Keratinocyte (primary cell): Measurements from ENCODE around the gene ETV7. TPM values are rescaled to one million over a fixed set of nuclear protein-coding genes. Genes with fewer than 3 reads are reported as not detected.

ENCODE experiments used
- DNase-seq: peaks from one replicate; pipeline ENCODE4 v3.0.0-alpha.2; 2011; ENCODE audit warnings: low read depth, missing footprints, low spot score
- FAIRE-seq: peaks from 2 replicates; lab custom pipeline; 2011; peaks lifted over from hg19 to GRCh38; lab: Jason Lieb, UNC
- H2AFZ ChIP-seq: 2 replicates; pipeline ENCODE4 v1.6.0; 2012; ENCODE audit warnings: low read length, control low read depth, inconsistent platforms; ENCODE audit not compliant: control insufficient read depth
- H3K27ac ChIP-seq: 2 replicates; pipeline ENCODE4 v1.5.1; 2011; ENCODE audit warnings: low read length; ENCODE audit not compliant: control insufficient read depth, insufficient read depth
- H3K27me3 ChIP-seq: 3 replicates; pipeline ENCODE4 v1.6.0; 2011; ENCODE audit warnings: low read length; ENCODE audit not compliant: control insufficient read depth, insufficient read depth; ENCODE audit errors: extremely low read depth
- H3K36me3 ChIP-seq, 2 experiments: 2 replicates in 1 of 2; 3 replicates in 1 of 2; pipeline ENCODE4 v1.5.1; 2011; ENCODE audit warnings: low read length in 2 of 2, mild to moderate bottlenecking in 1 of 2; ENCODE audit not compliant: control insufficient read depth in 2 of 2, insufficient read depth in 2 of 2; ENCODE audit errors: extremely low read depth in 1 of 2
- H3K4me1 ChIP-seq: 3 replicates; pipeline ENCODE4 v1.5.1; 2011; ENCODE audit warnings: low read length; ENCODE audit not compliant: control insufficient read depth, insufficient read depth; ENCODE audit errors: extremely low read depth
- H3K4me2 ChIP-seq: 3 replicates; pipeline ENCODE4 v1.6.0; 2011; ENCODE audit warnings: low read depth, low read length; ENCODE audit not compliant: control insufficient read depth, insufficient read depth; ENCODE audit errors: extremely low read depth
- H3K4me3 ChIP-seq, 3 experiments: fragments of 200-600 bp in 1 of 3; sonication (generic) in 1 of 3; 2 replicates in 2 of 3; 3 replicates in 1 of 3; pipeline ENCODE4 v1.5.1; 2011 to 2016; ENCODE audit warnings: low read length in 3 of 3, mild to moderate bottlenecking in 3 of 3, control low read depth in 2 of 3, inconsistent platforms in 1 of 3, low read depth in 1 of 3, mixed read lengths in 1 of 3, mixed run types in 1 of 3, moderate library complexity in 1 of 3; ENCODE audit not compliant: control insufficient read depth in 2 of 3, insufficient read depth in 2 of 3; ENCODE audit errors: extremely low read depth in 1 of 3
- H3K79me2 ChIP-seq: 2 replicates; pipeline ENCODE4 v1.6.0; 2012; ENCODE audit warnings: low read length; ENCODE audit not compliant: control insufficient read depth, insufficient read depth
- H3K9ac ChIP-seq: 3 replicates; pipeline ENCODE4 v1.6.0; 2011; ENCODE audit warnings: low read length; ENCODE audit not compliant: control insufficient read depth, insufficient read depth; ENCODE audit errors: extremely low read depth
- H3K9me1 ChIP-seq: 3 replicates; pipeline ENCODE4 v1.6.0; 2011; ENCODE audit warnings: low read length; ENCODE audit not compliant: control insufficient read depth, insufficient read depth; ENCODE audit errors: extremely low read depth
- H3K9me3 ChIP-seq: 2 replicates; pipeline ENCODE4 v1.5.1; 2012; ENCODE audit warnings: low read depth, low read length; ENCODE audit not compliant: control insufficient read depth
- H4K20me1 ChIP-seq: 3 replicates; pipeline ENCODE4 v1.6.0; 2011; ENCODE audit warnings: low read length; ENCODE audit not compliant: control insufficient read depth, insufficient read depth; ENCODE audit errors: extremely low read depth
- EZH2 ChIP-seq: IDR thresholded peaks from one replicate; pipeline ENCODE4 v1.6.1; 2012; ENCODE audit warnings: inconsistent platforms, mild to moderate bottlenecking, low read length, moderate library complexity
- dilution Hi-C: fragments of 300-500 bp; cut with MboI; formaldehyde crosslinking; loops from one replicate; pipeline ENCODE4 v1.7.0; 2020; ENCODE audit warnings: low sequenced_read_pairs; ENCODE audit not compliant: extremely low pct_ligation_motif_present
- polyA plus RNA-seq, 5 experiments: library from polyadenylated mRNA; depleted of rRNA in 3 of 5; stranded (reverse) in 3 of 5; stranded (forward) in 1 of 5; unstranded in 1 of 5; fragments of >200 nt; gene quantifications; 1 replicate in 1 of 5; 2 replicates in 3 of 5; 3 replicates in 1 of 5; pipeline versions ENCODE4 v1.2.1 to v1.2.3, GENCODE V29; 2011 to 2012; ENCODE audit warnings: missing spikeins in 2 of 5, low read depth in 1 of 5, low replicate concordance in 1 of 5
- TF ChIP-seq, protein P1 (sequence below), 3 experiments: IDR thresholded peaks in 1 of 3; conservative IDR thresholded peaks in 1 of 3; optimal IDR thresholded peaks in 1 of 3; 2 replicates in 2 of 3; 3 replicates in 1 of 3; pipeline versions ENCODE3 to v1.5.1; 2011; ENCODE audit warnings: low read length in 3 of 3, mild to moderate bottlenecking in 3 of 3, moderate library complexity in 2 of 3, control low read depth in 1 of 3, inconsistent platforms in 1 of 3; ENCODE audit not compliant: insufficient read depth in 2 of 3; ENCODE audit errors: extremely low read depth in 1 of 3

ETV7 gene
- polyA plus RNA-seq, 1 donor (not counting 4 experiments of a cell fraction or from before 2014, with no cell fraction given), result 0.22 TPM

DNA sequence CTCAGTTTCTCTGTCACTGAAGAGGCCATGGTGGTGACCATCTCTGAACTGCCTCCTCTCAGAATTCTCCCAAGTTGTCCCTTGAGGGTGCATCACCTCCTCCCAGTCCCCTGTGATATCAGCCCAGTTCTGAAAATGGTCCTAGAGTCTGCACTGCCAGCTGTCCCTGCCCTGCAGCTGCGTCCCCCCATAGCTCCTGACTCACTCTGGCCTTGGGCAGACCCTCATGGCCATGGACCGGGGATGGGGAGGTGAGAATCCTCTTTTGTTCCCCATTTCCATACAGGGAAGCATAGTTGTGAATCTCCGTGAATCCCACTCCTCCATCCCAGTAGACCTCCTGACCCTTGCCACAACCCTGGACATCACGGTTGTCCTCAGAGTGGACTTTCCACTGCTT lies 4.5 kb downstream of the ETV7 start:
- Histone ChIP-seq H3K27ac (no peak overlapping the region), H3K4me3 (no peak overlapping the region), H3K36me3 (no peaks in the 10 kb centered on the region), H4K20me1 (no peaks in the 10 kb centered on the region), H3K9ac (no peak overlapping the region), H3K4me2 (no peak overlapping the region), H3K9me1 (no peaks in the 10 kb centered on the region), H3K27me3 (peaks cover 11% of the 10 kb centered on the region), H3K9me3 (no peaks in the 10 kb centered on the region), H3K79me2 (no peaks in the 10 kb centered on the region), H2AFZ (no peak overlapping the region), H3K4me1 (peaks cover 12% of the 10 kb centered on the region)
- TF ChIP-seq EZH2, result no peak
- TF ChIP-seq, protein P1, sequence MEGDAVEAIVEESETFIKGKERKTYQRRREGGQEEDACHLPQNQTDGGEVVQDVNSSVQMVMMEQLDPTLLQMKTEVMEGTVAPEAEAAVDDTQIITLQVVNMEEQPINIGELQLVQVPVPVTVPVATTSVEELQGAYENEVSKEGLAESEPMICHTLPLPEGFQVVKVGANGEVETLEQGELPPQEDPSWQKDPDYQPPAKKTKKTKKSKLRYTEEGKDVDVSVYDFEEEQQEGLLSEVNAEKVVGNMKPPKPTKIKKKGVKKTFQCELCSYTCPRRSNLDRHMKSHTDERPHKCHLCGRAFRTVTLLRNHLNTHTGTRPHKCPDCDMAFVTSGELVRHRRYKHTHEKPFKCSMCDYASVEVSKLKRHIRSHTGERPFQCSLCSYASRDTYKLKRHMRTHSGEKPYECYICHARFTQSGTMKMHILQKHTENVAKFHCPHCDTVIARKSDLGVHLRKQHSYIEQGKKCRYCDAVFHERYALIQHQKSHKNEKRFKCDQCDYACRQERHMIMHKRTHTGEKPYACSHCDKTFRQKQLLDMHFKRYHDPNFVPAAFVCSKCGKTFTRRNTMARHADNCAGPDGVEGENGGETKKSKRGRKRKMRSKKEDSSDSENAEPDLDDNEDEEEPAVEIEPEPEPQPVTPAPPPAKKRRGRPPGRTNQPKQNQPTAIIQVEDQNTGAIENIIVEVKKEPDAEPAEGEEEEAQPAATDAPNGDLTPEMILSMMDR (optimal IDR thresholded peaks at IDR 0.05 in 1 of 3, IDR thresholded peaks at IDR 0.05 in 1 of 3, conservative IDR thresholded peaks at IDR 0.05 in 1 of 3; ENCODE audit: extremely low read depth in 1 of 3, insufficient read depth in 2 of 3, low read length in 3 of 3), result no peak
- dilution Hi-C loops, result no loop called here
- no peak for DNase-seq
- no peak for FAIRE-seq

DNA sequence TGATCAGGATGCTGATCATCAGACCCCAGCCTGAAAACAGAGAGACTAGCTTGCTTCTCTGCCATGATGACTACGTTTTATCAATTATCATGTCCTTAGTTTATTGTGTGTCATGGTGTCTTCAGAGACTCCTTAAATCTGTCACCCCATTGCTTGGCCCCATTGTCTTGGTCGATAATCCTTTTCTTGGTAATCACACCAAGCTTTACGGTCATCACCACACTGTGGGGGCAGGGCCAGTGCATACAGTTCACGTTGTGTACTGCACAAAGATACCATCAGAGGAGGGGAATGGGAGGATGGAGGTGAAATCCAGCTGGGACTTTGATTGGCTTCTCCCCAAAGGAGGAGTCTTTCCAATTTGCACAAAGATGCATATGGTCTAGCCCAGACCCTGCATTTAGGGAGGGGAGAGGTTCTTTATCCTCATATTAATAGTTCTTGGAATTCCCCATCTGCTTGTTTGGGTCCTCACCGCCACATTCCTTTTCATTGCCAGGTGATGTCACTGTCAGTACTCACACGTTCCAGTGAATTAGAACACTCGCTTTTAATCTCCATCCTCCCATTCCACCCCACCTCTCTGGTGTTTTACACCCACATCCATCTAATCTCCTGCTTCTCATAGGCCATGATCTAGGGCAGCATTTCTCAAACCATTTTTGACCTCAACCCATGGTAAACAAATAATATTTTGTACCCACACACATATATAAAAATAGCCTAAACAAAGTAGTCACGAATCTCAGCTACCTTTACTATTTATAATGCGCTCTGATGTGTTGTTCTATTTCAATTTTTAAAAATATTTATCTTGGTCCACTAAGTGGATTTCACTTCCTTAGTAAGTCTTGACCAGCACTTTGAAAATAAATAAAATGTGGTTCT lies 5.7 kb downstream of the ETV7 start:
- Histone ChIP-seq H3K9ac (no peak overlapping the region), H3K27me3 (no peaks in the 10 kb centered on the region), H4K20me1 (no peaks in the 10 kb centered on the region), H3K36me3 (no peaks in the 10 kb centered on the region), H3K27ac (no peak overlapping the region), H3K79me2 (no peaks in the 10 kb centered on the region), H3K4me2 (no peak overlapping the region), H3K4me3 (no peak overlapping the region), H3K9me3 (no peaks in the 10 kb centered on the region), H2AFZ (no peak overlapping the region), H3K9me1 (no peaks in the 10 kb centered on the region), H3K4me1 (peaks cover 10% of the 10 kb centered on the region)
- FAIRE-seq (no peak), DNase-seq (no peak)
- dilution Hi-C loops, result no loop called here
- TF ChIP-seq, protein P1 (optimal IDR thresholded peaks at IDR 0.05 in 1 of 3, IDR thresholded peaks at IDR 0.05 in 1 of 3, conservative IDR thresholded peaks at IDR 0.05 in 1 of 3; ENCODE audit: extremely low read depth in 1 of 3, insufficient read depth in 2 of 3, low read length in 3 of 3), result no peak
- TF ChIP-seq EZH2, result no peak
